SK-N-SH (cell line): ENCODE data around the gene ATCAY. TPM values are rescaled to one million over a fixed set of nuclear protein-coding genes. Genes with fewer than 3 reads are reported as not detected.
A peak's percentile ranks its signal among the peaks of the same experiment; 100 is the strongest.

Experiments used
- CTCF ChIA-PET: fragments of 300-600, 350-600 bp; formaldehyde crosslinking; extraction: SDS; loops from one replicate; lab custom pipeline; 2021; lab: Yijun Ruan, JAX
- POLR2A ChIA-PET: fragments of 350-600 bp; sonication (Branson Sonifier 250); formaldehyde crosslinking; extraction: SDS; loops from one replicate; lab custom pipeline; 2020; ENCODE audit warnings: antibody characterized with exemption, inconsistent platforms; lab: Yijun Ruan, JAX
- DNase-seq: peaks from one replicate; pipeline ENCODE4 v3.0.0; 2012
- H2AFZ ChIP-seq: fragments of 200-600 bp; sonication (generic); 2 replicates; pipeline ENCODE4 v1.8.1; 2016; ENCODE audit warnings: antibody characterized with exemption, mild to moderate bottlenecking, low read depth
- H3F3A ChIP-seq: fragments of 200-600 bp; sonication (generic); replicated peaks from 2 replicates; pipeline ENCODE3; 2016; ENCODE audit warnings: antibody characterized with exemption, mild to moderate bottlenecking; ENCODE audit not compliant: insufficient read depth
- H3K27ac ChIP-seq, 2 experiments: fragments of 200-500 bp in 1 of 2; fragments of 200-600 bp in 1 of 2; sonication (Bioruptor generic) in 1 of 2; sonication (generic), shearing (Covaris generic) in 1 of 2; 2 replicates each; pipeline versions ENCODE4 v1.5.1 to v1.6.1; 2014 to 2016; ENCODE audit warnings: low read depth in 2 of 2, inconsistent platforms in 1 of 2, low read length in 1 of 2, mild to moderate bottlenecking in 1 of 2, mixed read lengths in 1 of 2
- H3K27me3 ChIP-seq: fragments of 200-600 bp; sonication (generic), shearing (Covaris generic); 2 replicates; pipeline ENCODE4 v1.6.1; 2016; ENCODE audit warnings: mixed run types; ENCODE audit not compliant: insufficient read depth
- H3K36me3 ChIP-seq, 2 experiments: fragments of 200-500 bp in 1 of 2; fragments of 200-600 bp in 1 of 2; sonication (Bioruptor generic) in 1 of 2; sonication (generic) in 1 of 2; replicated peaks in 1 of 2; 2 replicates each; pipeline versions ENCODE3 to v1.5.1; 2014 to 2016; ENCODE audit warnings: low read length in 1 of 2, mild to moderate bottlenecking in 1 of 2; ENCODE audit not compliant: insufficient read depth in 2 of 2, control insufficient read depth in 1 of 2
- H3K4me1 ChIP-seq, 2 experiments: fragments of 200-500 bp in 1 of 2; fragments of 200-600 bp in 1 of 2; sonication (Bioruptor generic) in 1 of 2; sonication (generic), shearing (Covaris generic) in 1 of 2; 2 replicates each; pipeline versions ENCODE4 v1.5.1 to v1.6.1; 2014 to 2016; ENCODE audit warnings: low read depth in 1 of 2, low read length in 1 of 2, mixed run types in 1 of 2; ENCODE audit not compliant: insufficient read depth in 2 of 2, control insufficient read depth in 1 of 2
- H3K4me2 ChIP-seq: fragments of 200-600 bp; sonication (generic), shearing (Covaris generic); 2 replicates; pipeline ENCODE4 v1.6.1; 2017; ENCODE audit warnings: mixed run types
- H3K4me3 ChIP-seq, 2 experiments: fragments of 200-500 bp in 1 of 2; fragments of 200-600 bp in 1 of 2; sonication (Bioruptor generic) in 1 of 2; sonication (generic), shearing (Covaris generic) in 1 of 2; 2 replicates each; pipeline versions ENCODE4 v1.5.1 to v1.8.1; 2014 to 2016; ENCODE audit warnings: low read depth in 2 of 2, inconsistent platforms in 1 of 2, low read length in 1 of 2, mild to moderate bottlenecking in 1 of 2, mixed read lengths in 1 of 2, moderate library complexity in 1 of 2
- H3K79me2 ChIP-seq: fragments of 200-600 bp; sonication (generic); 2 replicates; pipeline ENCODE4 v1.8.1; 2017; ENCODE audit warnings: mild to moderate bottlenecking; ENCODE audit not compliant: insufficient read depth
- H3K9ac ChIP-seq: fragments of 200-600 bp; sonication (generic); 2 replicates; pipeline ENCODE4 v1.6.1; 2017; ENCODE audit warnings: mixed run types
- H3K9me2 ChIP-seq: fragments of 200-600 bp; sonication (generic); 2 replicates; pipeline ENCODE4 v1.6.1; 2017; ENCODE audit warnings: mixed run types
- H3K9me3 ChIP-seq: fragments of 200-600 bp; sonication (generic); 2 replicates; pipeline ENCODE4 v1.6.1; 2017; ENCODE audit warnings: mixed run types, mild to moderate bottlenecking, moderate library complexity
- H4K20me1 ChIP-seq: fragments of 200-600 bp; sonication (generic); 2 replicates; pipeline ENCODE4 v1.6.1; 2017; ENCODE audit warnings: mild to moderate bottlenecking, mixed run types; ENCODE audit not compliant: insufficient read depth
- ELF1 ChIP-seq: IDR thresholded peaks from 2 replicates; pipeline ENCODE4 v1.4.0; 2012
- EZH2phosphoT487 ChIP-seq: fragments of 200-600 bp; sonication (generic); IDR thresholded peaks from 2 replicates; pipeline ENCODE4 v1.6.1; 2017; ENCODE audit warnings: low read depth, mixed run types, mild to moderate bottlenecking, antibody characterized with exemption, moderate library complexity, borderline replicate concordance
- FOSL2 ChIP-seq: IDR thresholded peaks from 2 replicates; pipeline ENCODE4 v1.4.0; 2012; ENCODE audit warnings: low read depth, mild to moderate bottlenecking, moderate library complexity, borderline replicate concordance
- IRF3 ChIP-seq: fragments of 150-350 bp; IDR thresholded peaks from 2 replicates; pipeline ENCODE4 v1.6.1; 2016; ENCODE audit warnings: mild to moderate bottlenecking, low read depth, low read length
- MEF2A ChIP-seq: IDR thresholded peaks from 2 replicates; pipeline ENCODE4 v1.4.0; 2012; ENCODE audit warnings: low read depth, borderline replicate concordance
- NFIC ChIP-seq: IDR thresholded peaks from 2 replicates; pipeline ENCODE4 v1.4.0; 2012; ENCODE audit warnings: borderline replicate concordance
- NRF1 ChIP-seq: IDR thresholded peaks from 2 replicates; pipeline ENCODE4 v1.6.1; 2012; ENCODE audit warnings: low read depth, mild to moderate bottlenecking, low read length
- POLR2AphosphoS5 ChIP-seq: IDR thresholded peaks from 2 replicates; pipeline ENCODE4 v1.6.1; 2012; ENCODE audit warnings: low read depth, low read length
- RAD21 ChIP-seq: IDR thresholded peaks from 2 replicates; pipeline ENCODE4 v1.6.1; 2012; ENCODE audit warnings: mild to moderate bottlenecking, low read length
- RCOR1 ChIP-seq: fragments of 150-350 bp; IDR thresholded peaks from 2 replicates; pipeline ENCODE4 v1.6.1; 2017; ENCODE audit warnings: antibody characterized with exemption, low read length
- REST ChIP-seq: IDR thresholded peaks from 2 replicates; pipeline ENCODE4 v1.6.1; 2012; ENCODE audit warnings: mild to moderate bottlenecking, low read depth, low read length, moderate library complexity
- RFX5 ChIP-seq: IDR thresholded peaks from 2 replicates; pipeline ENCODE4 v1.6.1; 2012; ENCODE audit warnings: mild to moderate bottlenecking, improper control_type of control experiment, low read length
- RXRA ChIP-seq: IDR thresholded peaks from 2 replicates; pipeline ENCODE4 v1.4.0; 2012; ENCODE audit warnings: low read depth, mild to moderate bottlenecking, borderline replicate concordance
- SIN3A ChIP-seq: IDR thresholded peaks from 2 replicates; pipeline ENCODE4 v1.6.1; 2012; ENCODE audit warnings: low read depth, mild to moderate bottlenecking, low read length, moderate library complexity, borderline replicate concordance
- TEAD4 ChIP-seq: IDR thresholded peaks from 2 replicates; pipeline ENCODE4 v1.4.0; 2012; ENCODE audit warnings: mild to moderate bottlenecking, borderline replicate concordance; ENCODE audit not compliant: insufficient read depth
- WGBS: methylation state at CpG from one replicate; pipeline ENCODE4 v1.1.6; 2017; ENCODE audit warnings: low lambda C conversion rate; 5-methylcytosine and 5-hydroxymethylcytosine counted together
- polyA plus RNA-seq, 3 experiments: library from polyadenylated mRNA; depleted of rRNA; stranded (reverse); fragments of >200 nt; gene quantifications; 2 replicates each; pipeline ENCODE4 v1.2.3, GENCODE V29; 2012
- TF ChIP-seq, protein P1 (sequence below): fragments of 150-350 bp; IDR thresholded peaks from 2 replicates; pipeline ENCODE4 v1.6.1; 2017; ENCODE audit warnings: antibody characterized with exemption, low read length, low read depth, borderline replicate concordance
- TF ChIP-seq, protein P2 (sequence below): IDR thresholded peaks from 2 replicates; pipeline ENCODE4; 2012

ATCAY gene
- polyA plus RNA-seq, 1 of the 3 experiments (the other 2 are of a cell fraction): 0.84 TPM

- TF ChIP-seq, protein P1, sequence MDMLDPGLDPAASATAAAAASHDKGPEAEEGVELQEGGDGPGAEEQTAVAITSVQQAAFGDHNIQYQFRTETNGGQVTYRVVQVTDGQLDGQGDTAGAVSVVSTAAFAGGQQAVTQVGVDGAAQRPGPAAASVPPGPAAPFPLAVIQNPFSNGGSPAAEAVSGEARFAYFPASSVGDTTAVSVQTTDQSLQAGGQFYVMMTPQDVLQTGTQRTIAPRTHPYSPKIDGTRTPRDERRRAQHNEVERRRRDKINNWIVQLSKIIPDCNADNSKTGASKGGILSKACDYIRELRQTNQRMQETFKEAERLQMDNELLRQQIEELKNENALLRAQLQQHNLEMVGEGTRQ: no peak
- TF ChIP-seq FOSL2: no peak
- no peak for TF ChIP-seq RXRA
- TF ChIP-seq TEAD4: no peak
- TF ChIP-seq RCOR1: no peak
Measured at GRCh38 chr19:3831601-3832000, 48.9 kb upstream of the ATCAY start (continued).

- Histone ChIP-seq H3K9me2 (no peaks in the 10 kb centered on the region), H3K36me3 (no peaks in the 10 kb centered on the region), H3K4me2 (no peak overlapping the region), H2AFZ (no peak overlapping the region), H3K9me3 (no peaks in the 10 kb centered on the region), H3K9ac (no peak overlapping the region), H3K4me3 (no peak overlapping the region), H3K27ac (no peak overlapping the region), H3K79me2 (no peaks in the 10 kb centered on the region)
- CTCF ChIA-PET: interaction anchor here (3.6 kb wide), 1 partner anchor 10 kb away, joined by 22 read pairs; no protein-coding TSS in a partner anchor
- 76% methylated on average over 3 of the region's 6 CpGs for WGBS
- no peak for TF ChIP-seq SIN3A
- TF ChIP-seq, all 33 proteins: peak for 0
- Histone ChIP-seq H3K4me1 (no peaks in the 10 kb centered on the region), H3K27me3 (peaks cover 5% of the 10 kb centered on the region), H4K20me1 (no peaks in the 10 kb centered on the region), H3F3A (no peaks in the 10 kb centered on the region)
- no peak for DNase-seq
- POLR2A ChIA-PET: no interaction called here
Measured at GRCh38 chr19:3832001-3832400, 48.5 kb upstream of the ATCAY start.

DNA sequence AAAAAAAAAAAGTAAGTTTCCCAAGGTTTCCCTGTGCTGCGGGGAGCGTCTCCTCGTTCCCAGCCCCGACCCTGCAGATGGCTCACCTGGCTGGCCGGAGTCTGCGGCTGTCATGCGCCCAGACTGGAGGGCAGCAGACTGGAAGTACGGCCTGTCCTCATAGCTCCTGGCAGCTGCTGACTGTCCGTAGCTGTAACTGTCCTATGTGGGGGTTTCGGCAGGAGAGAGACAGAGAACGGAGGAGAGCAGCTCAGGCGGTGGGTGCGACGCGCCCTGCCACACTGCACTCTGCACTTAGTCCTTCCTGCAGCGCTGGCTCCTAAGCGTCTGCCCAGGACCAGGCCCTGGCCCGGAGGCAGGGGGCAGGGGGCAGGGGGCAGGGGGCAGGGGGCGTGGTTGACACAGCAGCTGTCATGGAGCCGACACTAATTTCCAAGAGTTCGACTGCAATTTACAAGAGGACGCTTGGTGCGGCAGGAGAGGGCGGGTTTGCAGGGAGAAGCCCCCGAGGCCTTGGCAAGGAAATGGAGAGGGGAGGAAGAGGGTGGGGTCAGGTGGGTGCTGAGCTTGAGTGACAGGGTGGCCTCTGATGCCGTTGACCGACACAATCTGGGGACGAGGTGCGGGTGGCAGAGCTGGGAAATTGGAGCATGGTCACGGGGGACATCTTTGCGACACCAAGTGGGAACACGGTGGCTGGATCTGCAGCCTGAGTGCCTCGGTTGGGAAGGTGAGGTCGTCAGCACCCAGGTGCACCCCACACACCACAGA, 46.7 kb upstream of the ATCAY start:
- Histone ChIP-seq H3K4me1 (no peaks in the 10 kb centered on the region), H3F3A (no peaks in the 10 kb centered on the region), H3K27ac (no peak overlapping the region), H3K9ac (no peak overlapping the region), H4K20me1 (no peaks in the 10 kb centered on the region), H3K4me2 (no peak overlapping the region), H3K79me2 (no peaks in the 10 kb centered on the region), H2AFZ (no peak overlapping the region), H3K9me3 (no peaks in the 10 kb centered on the region), H3K4me3 (no peak overlapping the region), H3K9me2 (no peaks in the 10 kb centered on the region), H3K36me3 (no peaks in the 10 kb centered on the region), H3K27me3 (peaks cover 5% of the 10 kb centered on the region)
- ChIA-PET POLR2A (no interaction called here), CTCF (interaction anchor here (1.1 to 2.9 kb wide), 2 partner anchors 12 to 29 kb away, joined by 3 to 11 read pairs; no protein-coding TSS in a partner anchor)
- WGBS: 74% methylated on average over 28 of the region's 34 CpGs
- DNase-seq: peak; percentile 22
- TF ChIP-seq RXRA (no peak), IRF3 (no peak), POLR2AphosphoS5 (no peak), MEF2A (no peak), FOSL2 (no peak), RFX5 (no peak), NRF1 (no peak), EZH2phosphoT487 (no peak), NFIC (no peak), RAD21 (no peak), ELF1 (no peak), REST (no peak)
- TF ChIP-seq, protein P2, sequence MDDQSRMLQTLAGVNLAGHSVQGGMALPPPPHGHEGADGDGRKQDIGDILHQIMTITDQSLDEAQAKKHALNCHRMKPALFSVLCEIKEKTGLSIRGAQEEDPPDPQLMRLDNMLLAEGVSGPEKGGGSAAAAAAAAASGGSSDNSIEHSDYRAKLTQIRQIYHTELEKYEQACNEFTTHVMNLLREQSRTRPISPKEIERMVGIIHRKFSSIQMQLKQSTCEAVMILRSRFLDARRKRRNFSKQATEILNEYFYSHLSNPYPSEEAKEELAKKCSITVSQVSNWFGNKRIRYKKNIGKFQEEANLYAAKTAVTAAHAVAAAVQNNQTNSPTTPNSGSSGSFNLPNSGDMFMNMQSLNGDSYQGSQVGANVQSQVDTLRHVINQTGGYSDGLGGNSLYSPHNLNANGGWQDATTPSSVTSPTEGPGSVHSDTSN: no peak
